GM12892 (cell line): ENCODE measurements around the gene MRPL19.

Experiments used
- POLR2A ChIP-seq: IDR thresholded peaks from 2 replicates; pipeline ENCODE4 v1.6.1; 2011; ENCODE audit warnings: low read depth, low read length, control low read depth
- POLR2AphosphoS5 ChIP-seq: IDR thresholded peaks from 2 replicates; pipeline ENCODE4 v1.6.1; 2011; ENCODE audit warnings: low read depth, low read length, control low read depth
- TAF1 ChIP-seq: IDR thresholded peaks from 2 replicates; pipeline ENCODE4 v1.6.1; 2011; ENCODE audit warnings: low read depth, mild to moderate bottlenecking, control low read depth, low read length, borderline replicate concordance

DNA sequence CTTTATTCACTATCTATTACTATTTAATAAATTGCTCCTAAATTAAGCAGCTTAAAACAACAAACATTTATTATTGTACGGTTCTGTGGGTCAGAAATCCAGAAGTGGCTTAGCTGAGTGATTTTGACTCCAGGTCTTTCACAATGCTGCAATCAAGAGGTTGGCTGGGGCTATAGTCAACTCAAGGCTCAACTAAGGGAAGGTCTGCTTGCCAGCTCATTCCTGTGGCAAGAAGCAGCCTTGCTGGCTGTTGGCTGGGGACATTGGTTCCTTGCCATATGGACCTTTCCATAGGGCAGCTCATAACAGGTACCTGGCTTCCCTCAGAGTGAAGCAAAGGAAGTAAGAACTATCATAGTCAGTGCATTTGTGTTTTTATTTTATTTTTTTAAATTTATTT, 5.0 kb upstream of the MRPL19 start:
- TF ChIP-seq POLR2A = no peak
- no peak for TF ChIP-seq TAF1
- no peak for TF ChIP-seq POLR2AphosphoS5
